T-helper 17 cell (primary cell): ENCODE measurements around the gene GPC2. TPM values are rescaled to one million over a fixed set of nuclear protein-coding genes. Genes with fewer than 3 reads are reported as not detected.
A peak's percentile ranks its signal among the peaks of the same experiment; 100 is the strongest.

Source experiments
- ATAC-seq: fragments of 150-1000 bp; cut with Tn5 transposase; 2 replicates; pipeline ENCODE4 v1.10.0; 2021; ENCODE audit warnings: mild to moderate bottlenecking, moderate library complexity
- DNase-seq, 3 donors: peaks; one replicate each; pipeline versions ENCODE4 v3.0.0 to v3.0.0-alpha.2; 2020 to 2021
- H3K9me3 ChIP-seq: one replicate; pipeline ENCODE4 v1.7.0; 2013; ENCODE audit warnings: low read length, mild to moderate bottlenecking; ENCODE audit not compliant: control insufficient read depth, poor library complexity, severe bottlenecking
- H3K27ac Mint-ChIP-seq: one replicate; pipeline ENCODE4 v1.8.0; 2022; ENCODE audit warnings: mild to moderate bottlenecking, moderate library complexity, mixed read lengths
- H3K27me3 Mint-ChIP-seq: one replicate; pipeline ENCODE4 v1.8.0; 2022; ENCODE audit warnings: mixed read lengths
- H3K36me3 Mint-ChIP-seq: one replicate; pipeline ENCODE4 v1.8.0; 2022; ENCODE audit warnings: low read depth, mixed read lengths
- H3K4me1 Mint-ChIP-seq: one replicate; pipeline ENCODE4 v1.8.0; 2022; ENCODE audit warnings: mild to moderate bottlenecking, mixed read lengths
- H3K4me3 Mint-ChIP-seq: one replicate; pipeline ENCODE4 v1.8.0; 2022; ENCODE audit warnings: mild to moderate bottlenecking, moderate library complexity, mixed read lengths
- total RNA-seq, 4 donors: library from RNA in 2 of 4; stranded (reverse) in 2 of 4; gene quantifications; one replicate each; pipeline ENCODE4 v1.2.3 and lab custom pipeline; 2022 to 2026

GPC2 gene
- total RNA-seq, 2 donors from 2014 or later, result 5.0 to 8.5 TPM

- H3K27ac Mint-ChIP-seq, result no peak overlapping the region
- H3K4me3 Mint-ChIP-seq, result peak overlapping the region; percentile 90
- DNase-seq (no peak), ATAC-seq (peak; percentile 29)
- peaks cover 52% of the 10 kb centered on the region for H3K4me1 Mint-ChIP-seq
- peaks cover 5% of the 10 kb centered on the region for H3K27me3 Mint-ChIP-seq
- H3K9me3 ChIP-seq, result no peaks in the 10 kb centered on the region
- peaks cover 5% of the 10 kb centered on the region for H3K36me3 Mint-ChIP-seq
Observed at GRCh38 chr7:100171840-100172239, 5.3 kb downstream of the GPC2 start.

DNA sequence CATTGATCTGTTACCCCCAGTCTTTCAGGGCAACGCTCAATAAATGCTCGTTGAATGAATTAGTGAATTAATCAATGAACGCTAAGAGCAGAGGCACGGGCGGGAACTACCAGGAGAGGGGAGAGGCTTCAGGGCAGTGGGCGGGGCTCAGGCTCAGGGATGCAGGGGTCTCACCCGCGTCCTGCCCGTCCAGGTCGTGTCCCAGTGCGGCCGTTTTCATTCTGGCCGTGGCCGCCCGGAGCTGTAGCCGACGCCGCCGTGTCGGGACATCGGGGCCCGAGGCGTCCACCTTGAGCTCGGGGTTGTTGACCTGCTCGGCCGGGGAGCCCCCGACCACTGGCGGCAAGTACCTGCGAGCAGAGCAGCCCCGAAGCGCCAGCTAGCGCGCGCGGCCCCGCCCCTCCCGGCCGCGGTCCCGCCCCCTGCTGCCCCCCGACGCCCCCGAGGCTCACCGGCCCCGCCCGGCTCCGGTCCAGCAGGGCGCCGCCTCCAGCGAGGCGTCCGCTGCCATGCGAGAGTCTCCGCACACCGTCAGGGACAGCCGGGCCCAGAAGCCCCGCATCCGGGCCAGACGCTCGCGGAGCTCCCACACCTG, 6.0 kb downstream of the GPC2 start:
- DNase-seq (peak in 2 of 3 donors; percentile 47 to 48), ATAC-seq (peak; percentile 35)
- H3K9me3 ChIP-seq, result no peaks in the 10 kb centered on the region
- peaks cover 53% of the 10 kb centered on the region for H3K4me1 Mint-ChIP-seq
- peaks cover 5% of the 10 kb centered on the region for H3K36me3 Mint-ChIP-seq
- H3K27ac Mint-ChIP-seq, result peak overlapping the region; percentile 61
- H3K27me3 Mint-ChIP-seq, result peaks cover 10% of the 10 kb centered on the region
- peak overlapping the region; percentile 91 for H3K4me3 Mint-ChIP-seq

DNA sequence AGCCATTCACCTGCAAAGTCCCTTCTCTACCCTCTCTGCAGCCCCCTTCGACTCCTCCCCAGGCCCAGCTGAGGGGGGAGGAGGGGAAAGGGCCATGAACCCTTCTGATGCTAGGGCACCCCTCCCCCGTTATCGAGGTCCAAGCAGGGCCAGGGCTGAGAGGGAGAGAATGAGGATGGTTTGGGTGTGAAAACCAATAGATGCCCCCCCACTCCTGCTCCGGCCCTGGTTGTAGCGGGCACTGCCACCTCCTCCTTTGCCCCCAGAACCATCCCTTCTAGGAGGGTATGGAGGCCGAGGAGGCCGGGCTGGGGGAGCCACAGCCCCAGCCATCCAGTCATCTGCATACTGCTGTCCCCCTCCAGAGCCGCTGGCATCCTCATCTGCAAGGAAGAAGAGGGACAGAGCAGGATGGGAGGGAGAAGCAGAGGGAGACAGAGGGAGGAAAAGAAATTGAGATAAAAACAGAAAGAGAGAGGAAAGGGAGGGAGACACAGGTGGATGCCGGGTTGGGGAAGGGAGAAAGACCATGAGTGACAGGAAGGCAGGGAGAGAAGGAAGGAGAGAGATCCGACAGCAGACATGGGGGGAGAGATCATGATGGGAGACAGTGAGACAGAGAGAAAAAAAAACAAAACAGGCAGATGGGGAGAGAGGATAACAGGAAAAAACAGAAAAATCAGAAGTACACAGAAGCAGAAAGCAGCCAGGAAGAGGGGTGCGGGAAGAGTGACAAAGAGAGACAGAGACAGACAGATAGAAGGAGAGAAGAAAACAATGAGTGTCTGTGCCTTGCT, 6.9 kb downstream of the GPC2 start:
- H3K9me3 ChIP-seq, result no peaks in the 10 kb centered on the region
- ATAC-seq (no peak), DNase-seq (no peak)
- Mint-ChIP-seq H3K36me3 (peaks cover 5% of the 10 kb centered on the region), H3K4me3 (peak overlapping the region; percentile 91), H3K4me1 (peaks cover 52% of the 10 kb centered on the region), H3K27me3 (peaks cover 10% of the 10 kb centered on the region), H3K27ac (peak overlapping the region; percentile 61)

DNA sequence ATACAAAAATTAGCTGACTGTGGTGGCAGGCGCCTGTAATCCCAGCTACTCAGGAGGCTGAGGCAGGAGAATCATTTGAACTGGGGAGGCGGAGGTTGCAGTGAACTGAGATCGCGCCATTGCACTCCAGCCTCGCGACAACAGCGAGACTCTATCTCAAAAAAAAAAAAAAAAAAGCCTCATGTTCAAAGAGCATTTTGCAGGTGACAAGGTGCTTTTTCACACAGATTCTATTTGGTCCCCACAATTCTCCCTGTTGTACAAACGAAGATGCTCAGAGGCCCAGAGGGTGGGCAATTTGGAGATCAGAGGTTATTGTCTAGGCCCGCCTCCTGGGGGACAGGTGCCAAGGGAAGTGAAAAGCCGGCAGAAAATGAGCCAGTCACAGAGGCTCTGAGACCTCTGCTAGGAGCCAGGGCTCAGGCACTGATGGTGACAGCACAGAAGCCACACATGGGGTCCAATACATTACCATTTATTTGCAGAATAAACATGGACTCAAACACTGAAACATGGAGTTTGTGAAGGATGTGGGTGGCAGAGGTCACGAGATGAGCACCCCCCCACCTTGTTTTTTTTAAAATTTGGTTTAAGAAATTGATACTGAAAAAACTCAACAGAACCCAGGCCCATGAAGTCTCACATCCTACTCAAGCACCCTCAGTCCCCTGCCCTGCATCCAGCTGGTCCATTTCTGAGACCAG, 7.9 kb downstream of the GPC2 start:
- H3K4me3 Mint-ChIP-seq, result peak overlapping the region; percentile 94
- H3K9me3 ChIP-seq, result no peaks in the 10 kb centered on the region
- peaks cover 5% of the 10 kb centered on the region for H3K36me3 Mint-ChIP-seq
- peaks cover 10% of the 10 kb centered on the region for H3K27me3 Mint-ChIP-seq
- H3K4me1 Mint-ChIP-seq, result peaks cover 48% of the 10 kb centered on the region
- ATAC-seq, result no peak
- DNase-seq, result no peak
- H3K27ac Mint-ChIP-seq, result peak overlapping the region; percentile 92

GRCh38 chr7:100167912-100168323, 9.3 kb downstream of the GPC2 start:
- Mint-ChIP-seq H3K27ac (peak overlapping the region; percentile 92), H3K4me3 (peak overlapping the region; percentile 94), H3K27me3 (peaks cover 10% of the 10 kb centered on the region), H3K36me3 (peaks cover 5% of the 10 kb centered on the region), H3K4me1 (peaks cover 56% of the 10 kb centered on the region)
- no peaks in the 10 kb centered on the region for H3K9me3 ChIP-seq
- DNase-seq, result no peak
- peak; percentile 10 for ATAC-seq

DNA sequence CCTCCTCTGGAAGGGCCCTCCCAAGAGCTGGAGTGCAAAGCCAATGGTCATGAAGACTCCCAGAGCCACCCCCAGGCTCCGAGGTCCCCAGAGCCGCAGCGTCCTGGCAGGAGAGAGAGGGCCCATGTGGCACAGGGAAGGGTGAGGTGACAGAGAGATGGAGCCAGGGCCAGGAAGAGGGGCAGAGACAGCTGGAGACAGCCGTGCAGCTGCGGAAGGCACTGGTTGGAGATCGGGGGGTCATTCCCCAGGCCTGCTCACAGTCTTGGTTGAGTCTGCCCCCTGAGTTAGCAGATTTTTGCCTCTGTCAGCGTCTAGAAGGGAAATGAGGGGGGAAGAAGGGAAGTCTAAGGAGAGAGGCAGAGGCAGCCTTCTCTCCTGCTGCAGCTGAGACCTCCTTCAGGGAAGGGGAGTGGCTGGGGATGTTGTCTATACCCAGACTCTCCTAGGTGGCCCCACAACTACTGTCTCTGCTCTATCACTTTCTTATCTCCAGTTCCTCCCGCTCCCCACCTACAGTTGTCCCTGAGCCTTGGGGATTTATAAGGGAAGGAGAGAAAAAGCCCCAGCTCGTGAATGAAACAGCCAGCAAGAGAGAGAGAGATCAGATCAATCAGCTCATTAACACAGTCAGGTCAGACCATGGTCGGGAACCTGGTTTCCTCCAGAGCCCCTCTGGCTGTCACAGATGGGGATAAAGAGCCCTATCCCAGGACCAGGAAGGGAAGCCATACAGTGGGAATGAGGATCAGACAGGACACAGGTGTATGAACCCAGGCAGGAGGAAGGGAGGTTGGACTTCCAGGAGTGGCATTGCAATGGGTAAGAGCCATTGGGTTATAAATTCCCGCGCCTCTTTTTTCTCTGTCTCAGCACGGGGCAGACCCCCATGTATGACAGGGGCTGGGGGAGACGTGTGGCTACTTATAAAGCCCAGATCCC, 9.9 kb downstream of the GPC2 start:
- no peaks in the 10 kb centered on the region for H3K9me3 ChIP-seq
- Mint-ChIP-seq H3K27me3 (peaks cover 10% of the 10 kb centered on the region), H3K36me3 (peaks cover 5% of the 10 kb centered on the region), H3K4me1 (peaks cover 59% of the 10 kb centered on the region), H3K4me3 (peak overlapping the region; percentile 94), H3K27ac (peak overlapping the region; percentile 92)
- no peak for ATAC-seq
- no peak for DNase-seq

DNA sequence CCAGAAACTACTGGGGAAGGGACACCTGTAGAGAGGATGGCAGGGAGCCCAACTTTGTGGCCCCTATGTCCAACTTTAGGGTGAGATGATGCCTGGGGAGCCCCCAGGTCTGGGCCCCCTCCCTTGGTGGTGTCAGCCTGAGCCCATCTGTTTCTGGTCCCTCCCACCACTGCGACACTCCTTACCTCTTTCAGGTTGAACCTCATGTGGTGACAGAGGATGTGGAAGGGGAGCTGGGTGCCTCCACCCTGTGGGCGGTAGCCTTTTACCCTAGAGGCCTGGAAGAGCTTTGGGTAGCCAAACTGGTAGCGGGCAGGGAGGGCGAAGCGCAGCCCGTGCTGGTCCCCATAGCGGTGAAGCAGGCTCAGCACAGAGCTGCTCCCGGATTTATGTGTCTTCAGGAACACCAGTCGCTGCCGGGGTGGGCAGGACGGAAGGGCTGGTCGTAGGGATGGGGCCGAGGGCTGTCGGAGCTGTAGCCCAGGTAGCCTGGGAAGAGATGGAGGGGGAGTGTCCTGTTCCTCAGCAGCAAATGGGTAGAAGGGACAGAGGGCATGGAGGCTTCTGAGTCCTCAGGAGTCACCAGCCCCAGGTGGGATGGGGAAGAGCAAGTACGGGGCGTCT, 10.8 kb downstream of the GPC2 start:
- DNase-seq (no peak), ATAC-seq (peak; percentile 73)
- Mint-ChIP-seq H3K27ac (peak overlapping the region; percentile 92), H3K4me1 (peaks cover 60% of the 10 kb centered on the region), H3K4me3 (peak overlapping the region; percentile 94), H3K36me3 (peaks cover 5% of the 10 kb centered on the region), H3K27me3 (peaks cover 10% of the 10 kb centered on the region)
- H3K9me3 ChIP-seq, result no peaks in the 10 kb centered on the region

GRCh38 chr7:100163871-100164270, 13.3 kb downstream of the GPC2 start:
- H3K27me3 Mint-ChIP-seq, result peaks cover 6% of the 10 kb centered on the region
- H3K9me3 ChIP-seq, result no peaks in the 10 kb centered on the region
- ATAC-seq (no peak), DNase-seq (no peak)
- peaks cover 53% of the 10 kb centered on the region for H3K4me1 Mint-ChIP-seq
- H3K4me3 Mint-ChIP-seq, result peak overlapping the region; percentile 76
- no peaks in the 10 kb centered on the region for H3K36me3 Mint-ChIP-seq
- peak overlapping the region; percentile 85 for H3K27ac Mint-ChIP-seq

GRCh38 chr7:100163006-100163531, 14.1 kb downstream of the GPC2 start:
- no peaks in the 10 kb centered on the region for H3K36me3 Mint-ChIP-seq
- peak overlapping the region; percentile 85 for H3K27ac Mint-ChIP-seq
- H3K4me3 Mint-ChIP-seq, result peak overlapping the region; percentile 76
- peaks cover 45% of the 10 kb centered on the region for H3K4me1 Mint-ChIP-seq
- no peak for DNase-seq
- ATAC-seq, result peak; percentile 11
- H3K27me3 Mint-ChIP-seq, result peaks cover 6% of the 10 kb centered on the region
- H3K9me3 ChIP-seq, result no peaks in the 10 kb centered on the region

GRCh38 chr7:100160067-100160466, 17.1 kb downstream of the GPC2 start:
- Mint-ChIP-seq H3K27ac (no peak overlapping the region), H3K4me3 (no peak overlapping the region), H3K4me1 (peaks cover 30% of the 10 kb centered on the region), H3K27me3 (no peaks in the 10 kb centered on the region), H3K36me3 (no peaks in the 10 kb centered on the region)
- DNase-seq (no peak), ATAC-seq (no peak)
- no peaks in the 10 kb centered on the region for H3K9me3 ChIP-seq

DNA sequence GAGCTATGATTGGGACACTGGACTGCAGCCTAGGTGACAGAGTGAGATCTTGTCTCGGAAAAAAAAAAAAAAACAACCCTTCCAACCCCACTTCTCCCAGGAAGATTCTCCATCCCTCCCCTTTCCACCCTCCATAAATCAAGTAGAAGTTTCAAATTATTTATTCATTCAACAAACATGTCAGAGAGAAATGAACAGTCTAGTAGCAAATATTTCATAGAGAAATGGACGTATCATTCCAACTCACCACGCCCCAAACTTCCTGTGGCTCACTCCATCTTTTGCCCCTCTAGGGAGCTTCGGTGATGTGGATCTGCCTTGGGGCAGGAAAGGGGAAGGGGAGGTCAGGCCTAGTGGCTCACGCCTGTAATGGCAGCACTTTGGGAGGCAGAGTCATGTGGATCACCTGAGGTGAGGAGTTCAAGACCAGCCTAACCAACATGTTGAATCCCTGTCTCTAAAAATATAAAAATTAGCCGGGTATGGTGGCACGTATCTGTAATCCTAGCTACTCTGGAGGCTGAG, 18.0 kb downstream of the GPC2 start:
- H3K9me3 ChIP-seq, result no peaks in the 10 kb centered on the region
- Mint-ChIP-seq H3K27me3 (no peaks in the 10 kb centered on the region), H3K36me3 (no peaks in the 10 kb centered on the region), H3K4me1 (peaks cover 29% of the 10 kb centered on the region), H3K4me3 (peak overlapping the region; percentile 79), H3K27ac (peak overlapping the region; percentile 16)
- DNase-seq, result no peak
- ATAC-seq, result no peak
